ENCODE data around the gene LRBA.
A peak's percentile ranks its signal among the peaks of the same experiment; 100 is the strongest.

The LRBA gene

DNA sequence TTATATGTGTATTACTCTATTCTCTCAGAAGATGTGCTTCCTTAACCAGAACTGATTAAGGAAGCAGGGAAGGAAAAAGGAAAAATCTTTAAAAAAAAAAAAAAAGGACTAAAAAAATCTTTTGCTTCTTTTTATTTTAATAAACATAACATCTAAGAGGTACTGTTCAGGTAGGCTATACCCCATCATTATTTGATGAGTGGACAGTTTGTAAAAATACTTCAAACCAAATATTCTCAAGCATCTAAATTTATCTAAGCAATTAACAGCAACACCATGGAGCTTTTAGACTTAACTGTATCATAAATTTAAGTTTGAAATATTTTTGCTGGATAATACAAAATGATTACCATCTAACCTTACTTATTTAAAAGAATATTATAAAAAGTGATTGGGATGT is 264.3 kb downstream of the LRBA start:
- H2AK5ac ChIP-seq (ENCODE audit: low read length, severe bottlenecking) = no peak overlapping the region
- no peak overlapping the region for H2AFZ ChIP-seq (ENCODE audit: low read depth, low read length)
- H3K18ac ChIP-seq (ENCODE audit: low read depth in 1 of 2, low read length in 2 of 2) = no peak overlapping the region
- H3K14ac ChIP-seq (ENCODE audit: low read length in 2 of 2) = no peak overlapping the region
- H2BK5ac ChIP-seq (ENCODE audit: low read depth, low read length, poor library complexity, severe bottlenecking) = no peak overlapping the region
- no peak overlapping the region for H2BK12ac ChIP-seq (ENCODE audit: low read length in 2 of 2)
- H3K9ac ChIP-seq (ENCODE audit: low read length) = no peak overlapping the region
- H3K36me3 ChIP-seq (ENCODE audit: control insufficient read depth in 1 of 2, insufficient read depth in 2 of 2, low read depth in 1 of 2, low read length in 2 of 2) = no peaks in the 10 kb centered on the region
- H3K27me3 ChIP-seq (ENCODE audit: control insufficient read depth in 1 of 2, insufficient read depth in 1 of 2, low read length in 2 of 2) = no peaks in the 10 kb centered on the region
- no peak for DNase-seq
- H2BK15ac ChIP-seq (ENCODE audit: low read depth, poor library complexity, severe bottlenecking) = no peak overlapping the region
- H2BK120ac ChIP-seq (ENCODE audit: low read depth, low read length) = no peak overlapping the region
- H3K23ac ChIP-seq (ENCODE audit: low read length in 2 of 2) = no peak overlapping the region
- no peak overlapping the region for H4K91ac ChIP-seq (ENCODE audit: low read length)
- peaks cover 2% of the 10 kb centered on the region for H3K79me1 ChIP-seq (replicated peaks; ENCODE audit: low read length, poor library complexity, severe bottlenecking)
- H3K4me3 ChIP-seq (ENCODE audit: insufficient read depth in 1 of 2, low read depth in 1 of 2, low read length in 2 of 2) = no peak overlapping the region
- peaks cover 2% of the 10 kb centered on the region for H3K4me1 ChIP-seq (ENCODE audit: control insufficient read depth, insufficient read depth, low read depth, low read length)
- H3K27ac ChIP-seq (ENCODE audit: low read length, poor library complexity, severe bottlenecking) = no peak overlapping the region
- H3K9me3 ChIP-seq (ENCODE audit: control insufficient read depth, low read length) = no peaks in the 10 kb centered on the region
- H4K8ac ChIP-seq (ENCODE audit: low read length) = no peak overlapping the region
- H3K4ac ChIP-seq (ENCODE audit: low read depth in 1 of 2, low read length in 2 of 2) = no peak overlapping the region
- H3K4me2 ChIP-seq (ENCODE audit: low read length, poor library complexity, severe bottlenecking) = no peak overlapping the region

DNA sequence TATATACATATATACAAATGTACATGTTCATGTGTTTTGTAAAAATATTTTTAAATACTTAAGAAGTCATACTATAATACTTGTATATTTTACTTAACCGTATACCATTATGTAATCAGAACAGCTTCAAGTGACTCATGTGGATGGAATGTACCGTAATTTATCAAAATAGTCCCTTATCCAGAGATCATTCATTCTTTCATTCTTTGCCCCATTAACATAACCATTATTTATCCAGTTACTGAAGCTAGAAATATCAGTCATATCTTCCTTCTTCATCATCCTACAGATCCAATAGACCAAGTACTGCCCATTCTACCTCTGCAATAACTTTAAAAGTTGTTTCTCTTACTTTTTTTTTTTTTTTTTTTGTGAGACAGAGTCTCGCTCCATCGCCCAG is 268.9 kb downstream of the LRBA start:
- Histone ChIP-seq H3K27me3 (ENCODE audit: control insufficient read depth in 1 of 2, insufficient read depth in 1 of 2, low read length in 2 of 2) (no peaks in the 10 kb centered on the region), H3K4ac (ENCODE audit: low read depth in 1 of 2, low read length in 2 of 2) (no peak overlapping the region), H3K4me3 (ENCODE audit: insufficient read depth in 1 of 2, low read depth in 1 of 2, low read length in 2 of 2) (no peak overlapping the region), H2BK15ac (ENCODE audit: low read depth, poor library complexity, severe bottlenecking) (no peak overlapping the region), H3K27ac (ENCODE audit: low read length, poor library complexity, severe bottlenecking) (no peak overlapping the region), H2BK120ac (ENCODE audit: low read depth, low read length) (no peak overlapping the region), H3K4me2 (ENCODE audit: low read length, poor library complexity, severe bottlenecking) (no peak overlapping the region), H3K23ac (ENCODE audit: low read length in 2 of 2) (no peak overlapping the region), H4K8ac (ENCODE audit: low read length) (no peak overlapping the region), H3K9me3 (ENCODE audit: control insufficient read depth, low read length) (peaks cover under 1% of the 10 kb centered on the region), H2AFZ (ENCODE audit: low read depth, low read length) (no peak overlapping the region), H4K91ac (ENCODE audit: low read length) (no peak overlapping the region), H3K9ac (ENCODE audit: low read length) (no peak overlapping the region), H2BK5ac (ENCODE audit: low read depth, low read length, poor library complexity, severe bottlenecking) (no peak overlapping the region), H2BK12ac (ENCODE audit: low read length in 2 of 2) (no peak overlapping the region), H3K79me1 (replicated peaks; ENCODE audit: low read length, poor library complexity, severe bottlenecking) (peaks cover 6% of the 10 kb centered on the region), H3K14ac (ENCODE audit: low read length in 2 of 2) (no peak overlapping the region), H3K4me1 (ENCODE audit: control insufficient read depth, insufficient read depth, low read depth, low read length) (peaks cover 3% of the 10 kb centered on the region), H2AK5ac (ENCODE audit: low read length, severe bottlenecking) (no peak overlapping the region), H3K18ac (ENCODE audit: low read depth in 1 of 2, low read length in 2 of 2) (no peak overlapping the region), H3K36me3 (ENCODE audit: control insufficient read depth in 1 of 2, insufficient read depth in 2 of 2, low read depth in 1 of 2, low read length in 2 of 2) (no peaks in the 10 kb centered on the region)
- peak; percentile 16 for DNase-seq
- WGBS = 71% methylated on average over 4 of the region's 4 CpGs

DNA sequence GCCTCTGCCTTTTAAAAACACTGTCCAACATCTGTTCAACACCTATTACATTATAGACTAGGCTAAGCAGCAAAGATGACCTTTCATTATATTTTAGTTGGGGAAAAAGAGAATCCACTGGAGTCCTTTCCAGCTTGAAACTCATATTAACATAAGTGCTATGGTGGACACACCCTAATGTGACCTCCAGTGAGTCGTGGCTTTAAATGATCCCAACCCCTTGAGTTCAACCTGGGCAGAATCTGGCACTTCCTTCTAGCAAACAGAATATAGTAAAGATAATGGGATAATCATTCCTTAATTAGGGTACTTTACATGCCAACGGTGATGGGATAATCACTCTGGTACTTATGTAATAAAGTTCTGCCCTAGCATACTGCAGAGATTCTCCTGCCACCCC is 270.5 kb downstream of the LRBA start:
- Histone ChIP-seq H2BK12ac (ENCODE audit: low read length in 2 of 2) (no peak overlapping the region), H3K18ac (ENCODE audit: low read depth in 1 of 2, low read length in 2 of 2) (no peak overlapping the region), H2BK5ac (ENCODE audit: low read depth, low read length, poor library complexity, severe bottlenecking) (no peak overlapping the region), H3K14ac (ENCODE audit: low read length in 2 of 2) (no peak overlapping the region), H3K79me1 (replicated peaks; ENCODE audit: low read length, poor library complexity, severe bottlenecking) (peaks cover 6% of the 10 kb centered on the region), H2AK5ac (ENCODE audit: low read length, severe bottlenecking) (peak overlapping the region; percentile 87), H3K4me1 (ENCODE audit: control insufficient read depth, insufficient read depth, low read depth, low read length) (peaks cover 3% of the 10 kb centered on the region), H2AFZ (ENCODE audit: low read depth, low read length) (no peak overlapping the region), H4K8ac (ENCODE audit: low read length) (no peak overlapping the region), H4K91ac (ENCODE audit: low read length) (no peak overlapping the region), H2BK15ac (ENCODE audit: low read depth, poor library complexity, severe bottlenecking) (no peak overlapping the region), H3K9ac (ENCODE audit: low read length) (no peak overlapping the region), H3K4ac (ENCODE audit: low read depth in 1 of 2, low read length in 2 of 2) (no peak overlapping the region), H2BK120ac (ENCODE audit: low read depth, low read length) (no peak overlapping the region), H3K9me3 (ENCODE audit: control insufficient read depth, low read length) (peaks cover 8% of the 10 kb centered on the region), H3K23ac (ENCODE audit: low read length in 2 of 2) (no peak overlapping the region), H3K27me3 (ENCODE audit: control insufficient read depth in 1 of 2, insufficient read depth in 1 of 2, low read length in 2 of 2) (no peaks in the 10 kb centered on the region), H3K4me3 (ENCODE audit: insufficient read depth in 1 of 2, low read depth in 1 of 2, low read length in 2 of 2) (no peak overlapping the region), H3K36me3 (ENCODE audit: control insufficient read depth in 1 of 2, insufficient read depth in 2 of 2, low read depth in 1 of 2, low read length in 2 of 2) (no peaks in the 10 kb centered on the region), H3K4me2 (ENCODE audit: low read length, poor library complexity, severe bottlenecking) (no peak overlapping the region), H3K27ac (ENCODE audit: low read length, poor library complexity, severe bottlenecking) (no peak overlapping the region)
- WGBS = 100% methylated on average over 1 of the region's 2 CpGs
- DNase-seq = no peak

DNA sequence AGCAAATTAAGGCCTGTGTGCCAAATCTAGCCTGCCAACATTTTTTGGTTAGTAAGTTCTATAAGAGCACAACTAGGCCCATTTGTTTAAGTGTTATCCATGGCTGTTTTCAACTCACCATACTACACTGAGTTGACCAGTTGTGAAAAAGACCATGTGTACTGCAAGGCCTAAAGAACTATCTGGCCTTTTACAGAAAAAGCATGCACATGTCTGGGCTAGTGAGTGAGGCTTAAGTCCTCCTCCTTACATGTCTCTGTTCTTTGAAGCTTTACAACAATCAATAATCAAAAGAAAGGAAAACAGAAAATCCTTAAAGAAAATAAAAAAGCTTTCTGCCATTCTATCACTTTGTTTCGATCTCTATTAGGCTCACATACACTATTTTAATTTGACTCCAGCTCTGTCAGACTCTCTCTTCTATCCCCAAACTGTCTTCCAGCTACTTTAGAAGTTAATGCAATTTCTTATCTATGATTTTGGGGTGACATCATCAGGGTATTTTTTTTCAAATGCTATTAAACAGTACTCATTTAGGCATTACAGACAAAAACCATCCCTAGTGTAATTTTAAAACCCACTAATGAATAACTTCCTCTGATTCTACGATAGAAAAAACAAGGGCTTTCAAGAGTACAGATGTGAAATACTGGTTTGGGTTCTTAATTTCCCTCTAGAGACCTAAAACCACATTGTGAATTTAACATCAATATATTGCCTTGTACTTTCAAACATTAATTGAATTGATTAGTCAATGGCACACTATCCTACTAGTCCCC is 271.3 kb downstream of the LRBA start:
- no peaks in the 10 kb centered on the region for H3K27me3 ChIP-seq (ENCODE audit: control insufficient read depth in 1 of 2, insufficient read depth in 1 of 2, low read length in 2 of 2)

More for the DNA sequence above, 271.3 kb downstream of the LRBA start:
- Histone ChIP-seq H2AFZ (ENCODE audit: low read depth, low read length) (no peak overlapping the region), H3K18ac (ENCODE audit: low read depth in 1 of 2, low read length in 2 of 2) (no peak overlapping the region), H3K4me2 (ENCODE audit: low read length, poor library complexity, severe bottlenecking) (no peak overlapping the region), H3K79me1 (replicated peaks; ENCODE audit: low read length, poor library complexity, severe bottlenecking) (peaks cover 6% of the 10 kb centered on the region), H3K27ac (ENCODE audit: low read length, poor library complexity, severe bottlenecking) (no peak overlapping the region), H3K36me3 (ENCODE audit: control insufficient read depth in 1 of 2, insufficient read depth in 2 of 2, low read depth in 1 of 2, low read length in 2 of 2) (no peaks in the 10 kb centered on the region), H3K9me3 (ENCODE audit: control insufficient read depth, low read length) (peaks cover 8% of the 10 kb centered on the region), H4K91ac (ENCODE audit: low read length) (no peak overlapping the region), H2BK15ac (ENCODE audit: low read depth, poor library complexity, severe bottlenecking) (no peak overlapping the region), H2BK5ac (ENCODE audit: low read depth, low read length, poor library complexity, severe bottlenecking) (no peak overlapping the region), H3K9ac (ENCODE audit: low read length) (no peak overlapping the region), H3K14ac (ENCODE audit: low read length in 2 of 2) (no peak overlapping the region), H2BK12ac (ENCODE audit: low read length in 2 of 2) (no peak overlapping the region), H2AK5ac (ENCODE audit: low read length, severe bottlenecking) (no peak overlapping the region), H3K4me1 (ENCODE audit: control insufficient read depth, insufficient read depth, low read depth, low read length) (peaks cover 1% of the 10 kb centered on the region), H3K4me3 (ENCODE audit: insufficient read depth in 1 of 2, low read depth in 1 of 2, low read length in 2 of 2) (no peak overlapping the region), H2BK120ac (ENCODE audit: low read depth, low read length) (no peak overlapping the region), H3K23ac (ENCODE audit: low read length in 2 of 2) (no peak overlapping the region), H4K8ac (ENCODE audit: low read length) (no peak overlapping the region), H3K4ac (ENCODE audit: low read depth in 1 of 2, low read length in 2 of 2) (no peak overlapping the region)
- WGBS = 86% methylated on average over 2 of the region's 2 CpGs
- no peak for DNase-seq
